NAMALWA (cell line): ENCODE measurements around the gene GPR37L1.
"Not testable (repeated sequence)": the region's sequence is repeated elsewhere in the genome, so short reads cannot be mapped to it uniquely, and the experiment has no call there.

Experiments
- DNase-seq: peaks from one replicate; pipeline ENCODE4 v3.0.0-alpha.2; 2015; ENCODE audit warnings: low spot score

The GPR37L1 gene

DNA sequence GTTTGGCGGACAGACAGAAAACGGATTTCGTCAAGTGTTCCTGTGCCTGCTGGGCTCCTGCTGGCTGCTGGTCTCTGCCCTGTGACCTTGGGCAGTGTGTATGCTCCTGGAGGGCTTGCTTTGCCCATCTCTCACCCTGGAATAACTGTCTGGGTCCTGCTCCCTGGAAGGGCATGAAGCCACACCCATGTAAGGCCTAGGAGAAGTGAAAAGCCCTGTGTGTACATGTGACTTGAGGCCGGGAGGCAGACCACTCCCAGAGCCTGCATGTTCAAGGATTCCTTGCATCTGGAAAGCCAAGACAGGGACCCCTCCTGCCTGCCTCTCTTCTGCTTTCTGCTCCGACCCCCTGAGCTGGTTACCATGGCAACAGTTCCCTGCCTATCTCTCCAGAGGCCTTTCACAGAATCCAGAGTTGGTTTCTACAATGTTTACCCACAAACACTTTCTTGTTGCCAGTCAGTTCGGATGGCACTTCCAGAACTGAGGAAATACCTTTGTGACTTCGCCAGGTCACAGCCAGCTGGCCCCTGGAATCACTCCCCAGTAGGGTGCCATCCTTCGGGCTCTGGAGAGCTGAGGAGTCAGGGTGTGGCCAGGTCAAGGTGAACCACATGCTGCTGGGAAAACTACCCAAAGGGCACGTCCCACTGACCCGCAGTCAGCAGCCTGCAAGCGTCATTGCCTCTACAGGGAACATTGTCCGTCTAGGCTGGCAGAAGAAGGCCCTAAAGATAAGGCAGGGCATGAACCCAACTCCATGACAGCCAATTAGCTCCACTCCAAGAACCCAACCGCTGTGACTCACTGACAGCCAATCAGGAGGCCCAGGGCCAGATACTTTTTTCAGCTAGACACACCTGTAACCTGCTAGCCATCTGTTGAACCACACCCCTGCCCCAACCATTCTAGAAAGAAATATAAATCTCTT, 14.7 kb upstream of the GPR37L1 start:
- no peak for DNase-seq

DNA sequence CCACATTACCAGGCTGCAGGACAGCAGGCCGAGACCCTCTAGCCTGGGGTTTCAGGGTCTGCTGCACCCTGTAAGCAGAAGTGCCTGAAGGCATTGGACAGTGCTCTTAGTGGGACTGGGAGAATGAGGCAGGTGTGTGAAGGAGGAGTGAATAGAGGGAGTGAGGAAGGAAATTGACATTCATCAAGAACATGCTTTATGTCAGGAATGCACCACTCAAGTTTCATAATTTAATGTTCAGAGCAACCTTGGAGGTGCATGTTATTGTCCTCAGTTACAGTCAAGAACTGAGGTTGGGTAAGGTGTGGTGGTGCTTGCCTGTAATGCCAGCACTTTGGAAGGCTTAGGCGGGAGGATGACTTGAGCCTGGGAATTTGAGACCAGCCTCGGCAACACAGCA, 11.7 kb upstream of the GPR37L1 start:
- no peak for DNase-seq

DNA sequence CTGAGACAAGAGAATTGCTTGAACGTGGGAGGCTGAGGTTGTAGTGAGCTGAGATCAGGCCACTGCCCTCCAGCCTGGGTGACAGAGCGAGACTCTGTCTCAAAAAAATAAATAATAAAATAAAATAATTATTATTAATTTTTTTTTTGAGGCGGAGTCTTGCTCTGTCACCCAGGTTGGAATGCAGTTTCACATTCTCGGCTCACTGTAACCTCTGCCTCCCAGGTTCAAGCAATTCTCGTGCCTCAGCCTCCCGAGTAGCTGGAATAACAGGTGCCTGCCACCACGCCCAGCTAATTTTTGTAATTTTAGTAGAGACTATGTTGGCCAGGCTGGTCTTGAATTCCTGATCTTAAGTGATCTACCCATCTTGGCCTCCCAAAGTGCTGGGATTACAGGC, 11.1 kb upstream of the GPR37L1 start:
- not testable (repeated sequence) for DNase-seq

DNA sequence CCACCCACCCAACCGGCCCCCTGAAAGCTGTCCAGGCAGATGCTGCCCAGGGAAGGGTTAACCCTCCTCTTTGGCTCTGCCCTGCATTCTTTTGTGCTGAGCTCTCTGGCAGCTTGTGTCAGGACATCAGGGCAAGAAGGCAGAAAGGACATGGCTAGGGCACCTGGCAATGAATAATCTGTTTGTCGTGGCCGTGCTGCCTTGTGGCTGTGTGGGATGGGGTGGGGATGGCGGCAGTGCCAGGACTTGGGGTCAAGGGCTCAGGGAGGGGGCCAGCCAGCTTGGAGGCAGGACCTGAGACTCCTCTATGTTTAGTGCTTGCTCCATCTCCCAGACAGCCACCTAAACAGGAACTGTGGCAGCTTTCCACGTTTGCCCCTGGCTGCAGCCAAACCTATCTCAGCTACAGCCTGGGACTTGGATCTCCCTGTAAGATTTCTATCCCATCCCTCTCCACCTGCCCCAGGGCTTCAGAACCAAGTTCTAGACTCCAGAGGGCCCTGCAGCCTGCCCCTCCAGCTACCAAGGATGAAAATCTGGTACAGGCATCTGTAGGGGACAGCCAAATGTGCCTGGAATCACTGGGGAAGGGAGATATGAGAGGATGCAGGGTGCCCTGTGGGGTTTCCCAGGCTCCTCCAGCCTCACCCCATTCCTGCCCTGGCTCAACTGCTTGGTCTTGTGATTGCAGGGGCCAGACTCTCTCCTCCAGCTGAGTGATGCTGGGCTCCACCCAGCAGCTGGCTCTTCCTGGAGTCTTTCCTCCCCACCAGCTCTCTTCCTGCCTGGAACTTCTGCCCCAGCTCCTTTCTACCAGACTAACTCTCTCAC, 9.6 kb upstream of the GPR37L1 start:
- no peak for DNase-seq

DNA sequence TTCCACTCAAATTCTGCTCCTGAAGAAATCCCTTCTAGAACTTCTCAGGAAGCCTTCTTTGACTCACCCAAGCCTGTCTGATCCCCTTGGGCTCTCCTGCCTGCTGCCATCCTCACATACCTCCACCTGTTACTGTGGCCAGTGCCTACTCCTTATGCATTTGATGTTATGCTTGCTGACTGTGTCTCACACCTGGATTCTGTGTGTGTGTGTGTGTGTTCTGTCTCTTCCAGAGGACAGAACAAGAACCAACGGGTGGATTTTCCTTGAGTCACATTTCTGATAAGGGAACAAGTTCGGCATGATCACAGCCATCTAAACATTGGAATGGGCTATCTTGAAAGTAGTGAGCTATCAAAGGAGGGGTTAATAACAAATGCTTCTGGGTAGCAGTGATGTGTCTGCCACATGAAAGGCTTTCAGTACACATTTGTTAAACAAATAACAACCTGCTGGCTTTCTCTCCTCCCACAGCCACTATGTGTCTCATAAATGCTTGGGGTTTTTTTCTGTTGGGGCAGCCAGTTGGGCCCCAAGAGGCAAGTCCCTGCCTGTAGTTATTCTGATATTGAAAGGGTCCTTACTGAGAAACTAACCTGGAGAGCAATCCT, 8.9 kb upstream of the GPR37L1 start:
- DNase-seq, result peak; percentile 34

DNA sequence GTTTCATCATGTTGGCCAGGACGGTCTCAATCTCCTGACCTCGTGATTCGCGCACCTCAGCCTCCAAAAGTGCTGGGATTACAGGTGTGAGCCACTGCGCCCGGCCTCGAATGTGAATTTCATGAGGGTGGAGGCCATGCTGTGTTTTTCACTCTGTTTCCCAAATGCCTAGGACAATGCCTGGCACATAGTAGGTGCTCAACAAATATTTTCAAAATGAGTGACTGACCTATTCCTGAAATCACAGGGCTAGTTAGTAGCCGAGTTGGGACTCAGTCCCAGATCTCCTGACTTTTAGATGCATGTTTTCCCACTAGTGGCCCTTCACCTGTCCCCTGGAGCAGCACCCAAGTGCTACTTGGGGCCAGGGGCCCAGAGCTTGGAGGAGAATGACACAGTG, 6.4 kb upstream of the GPR37L1 start:
- no peak for DNase-seq

DNA sequence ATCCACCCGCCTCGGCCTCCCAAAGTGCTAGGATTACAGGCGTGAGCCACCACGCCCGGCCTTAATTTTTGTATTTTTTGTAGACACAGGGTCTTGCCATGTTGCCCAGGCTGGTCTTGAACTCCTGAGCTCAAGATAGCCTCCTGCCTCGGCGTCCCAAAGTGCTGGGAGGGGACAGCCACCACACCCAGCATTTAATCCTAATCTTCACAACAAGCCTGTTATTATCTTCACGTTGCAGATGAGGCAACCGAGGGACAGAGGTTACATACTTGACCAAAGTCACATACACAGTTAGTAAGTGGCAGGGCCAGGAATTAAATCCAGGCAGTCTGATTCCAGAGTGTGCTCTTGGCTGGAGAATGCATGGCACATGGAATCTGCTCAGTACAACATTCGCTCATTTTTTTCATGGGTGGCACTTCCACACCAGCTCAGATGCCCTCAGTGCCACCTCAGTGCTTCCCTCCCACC, 4.8 kb upstream of the GPR37L1 start:
- no peak for DNase-seq

DNA sequence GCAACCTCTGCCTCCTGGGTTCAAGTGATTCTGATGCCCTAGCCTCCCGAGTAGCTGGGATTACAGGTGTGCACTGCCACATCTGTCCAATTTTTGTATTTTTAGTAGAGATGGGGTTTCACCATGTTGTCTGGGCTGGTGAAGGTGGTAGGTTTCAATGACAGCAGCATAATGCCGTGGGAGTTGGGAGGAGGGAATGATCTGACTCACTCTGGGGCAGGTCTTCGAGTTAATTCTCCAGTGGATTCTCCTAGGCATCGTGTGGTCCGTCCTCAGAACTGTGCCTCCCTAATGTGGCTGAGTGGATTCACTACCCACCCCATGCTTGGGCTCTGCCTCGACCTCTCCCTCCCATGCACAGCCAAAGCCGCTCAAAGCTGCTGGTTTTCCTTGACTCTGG, 1.7 kb upstream of the GPR37L1 start:
- no peak for DNase-seq

DNA sequence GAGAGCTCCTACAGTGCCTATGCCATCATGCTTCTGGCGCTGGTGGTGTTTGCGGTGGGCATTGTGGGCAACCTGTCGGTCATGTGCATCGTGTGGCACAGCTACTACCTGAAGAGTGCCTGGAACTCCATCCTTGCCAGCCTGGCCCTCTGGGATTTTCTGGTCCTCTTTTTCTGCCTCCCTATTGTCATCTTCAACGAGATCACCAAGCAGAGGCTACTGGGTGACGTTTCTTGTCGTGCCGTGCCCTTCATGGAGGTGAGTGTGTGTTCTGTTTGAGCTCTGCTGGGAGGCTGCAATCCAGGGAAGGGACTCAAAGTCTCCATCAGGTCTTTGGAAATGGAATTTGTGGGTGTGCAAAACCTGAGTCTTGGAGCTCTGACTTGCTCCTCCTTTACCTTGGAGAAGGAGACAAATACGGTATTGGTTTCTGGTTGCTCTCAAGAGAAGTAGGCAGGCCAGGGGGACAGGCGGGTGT, 658 bp downstream of the GPR37L1 start:
- no peak for DNase-seq

DNA sequence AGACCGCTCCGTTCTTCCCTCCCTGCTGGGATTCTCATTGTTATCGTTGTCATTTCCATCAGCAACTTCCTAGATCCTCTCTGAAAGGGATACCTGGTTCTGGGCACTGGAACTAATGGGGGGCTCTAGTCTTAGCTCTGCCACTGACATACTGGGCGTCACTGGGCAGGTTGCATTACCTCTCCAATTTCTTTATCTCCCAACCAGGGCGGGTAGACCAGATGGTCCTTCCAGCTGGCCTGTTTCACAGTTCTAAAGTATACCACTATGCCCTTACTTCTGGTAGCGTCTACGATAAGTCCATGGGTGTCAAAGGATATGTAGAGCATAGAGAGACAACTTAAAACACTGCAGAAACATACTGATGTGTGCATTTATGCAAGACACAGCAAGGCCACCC, 1.4 kb downstream of the GPR37L1 start:
- DNase-seq, result no peak

DNA sequence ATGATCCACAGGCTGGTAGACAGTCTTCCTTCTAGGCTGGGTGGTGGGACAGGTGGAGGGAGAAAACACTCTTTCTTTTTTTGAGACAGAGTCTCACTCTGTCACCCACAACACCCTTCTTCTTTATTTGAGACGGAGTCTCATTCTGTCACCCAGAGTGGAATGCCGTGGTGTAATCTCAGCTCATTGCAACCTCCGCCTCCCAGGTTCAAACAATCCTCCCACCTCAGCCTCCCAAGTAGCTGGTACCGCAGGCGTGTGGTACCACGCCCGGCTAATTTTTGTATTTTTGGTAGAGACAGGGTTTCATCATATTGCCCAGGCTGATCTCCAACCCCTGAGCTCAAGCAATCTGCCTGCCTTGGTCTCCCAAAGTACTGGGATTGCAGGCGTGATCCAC, 2.9 kb downstream of the GPR37L1 start:
- DNase-seq, result no peak

DNA sequence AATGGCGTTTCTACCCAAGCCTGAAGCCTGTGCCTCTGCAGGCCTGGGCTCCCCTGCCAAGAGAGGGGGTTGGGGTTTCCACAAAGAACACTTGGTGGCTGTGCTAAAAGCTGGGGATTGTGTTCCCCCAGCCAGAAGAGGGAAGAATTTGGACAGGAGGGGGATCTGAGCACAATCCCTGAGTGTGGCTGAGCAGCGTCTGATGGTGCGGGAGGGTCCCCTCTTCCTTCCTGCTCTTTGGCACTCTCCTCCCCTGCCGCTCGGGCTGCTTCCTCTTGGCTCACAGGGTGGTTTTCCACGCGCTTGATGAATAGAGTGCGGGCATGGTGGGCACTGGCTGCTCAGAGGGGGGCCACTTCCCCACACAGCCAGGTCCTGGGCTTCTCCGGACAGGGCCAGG, 3.7 kb downstream of the GPR37L1 start:
- DNase-seq, result no peak

DNA sequence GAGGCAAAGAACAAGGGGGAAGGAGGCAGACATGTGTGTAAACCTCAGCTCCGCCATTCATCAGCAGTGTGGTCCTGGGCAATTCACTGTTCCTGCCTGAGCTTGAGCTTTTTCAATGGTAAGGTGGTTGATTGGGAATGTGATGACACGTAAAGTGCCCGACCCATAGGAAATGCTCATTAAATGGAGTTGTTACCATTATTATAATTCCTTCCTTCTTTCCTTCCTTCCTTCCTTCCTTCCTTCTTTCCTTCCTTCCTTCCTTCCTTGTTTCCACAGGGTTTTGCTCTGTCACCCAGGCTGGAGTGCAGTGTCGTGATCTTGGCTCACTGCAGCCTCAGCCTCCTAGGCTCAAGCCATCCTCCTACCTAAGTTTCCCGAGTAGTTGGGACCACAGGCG, 4.3 kb downstream of the GPR37L1 start:
- DNase-seq, result no peak

DNA sequence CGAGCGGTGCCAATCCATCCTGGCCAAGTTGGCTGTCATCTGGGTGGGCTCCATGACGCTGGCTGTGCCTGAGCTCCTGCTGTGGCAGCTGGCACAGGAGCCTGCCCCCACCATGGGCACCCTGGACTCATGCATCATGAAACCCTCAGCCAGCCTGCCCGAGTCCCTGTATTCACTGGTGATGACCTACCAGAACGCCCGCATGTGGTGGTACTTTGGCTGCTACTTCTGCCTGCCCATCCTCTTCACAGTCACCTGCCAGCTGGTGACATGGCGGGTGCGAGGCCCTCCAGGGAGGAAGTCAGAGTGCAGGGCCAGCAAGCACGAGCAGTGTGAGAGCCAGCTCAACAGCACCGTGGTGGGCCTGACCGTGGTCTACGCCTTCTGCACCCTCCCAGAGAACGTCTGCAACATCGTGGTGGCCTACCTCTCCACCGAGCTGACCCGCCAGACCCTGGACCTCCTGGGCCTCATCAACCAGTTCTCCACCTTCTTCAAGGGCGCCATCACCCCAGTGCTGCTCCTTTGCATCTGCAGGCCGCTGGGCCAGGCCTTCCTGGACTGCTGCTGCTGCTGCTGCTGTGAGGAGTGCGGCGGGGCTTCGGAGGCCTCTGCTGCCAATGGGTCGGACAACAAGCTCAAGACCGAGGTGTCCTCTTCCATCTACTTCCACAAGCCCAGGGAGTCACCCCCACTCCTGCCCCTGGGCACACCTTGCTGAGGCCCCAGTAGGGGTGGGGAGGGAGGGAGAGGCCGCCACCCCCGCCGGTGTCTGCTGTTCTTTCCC, 5.3 kb downstream of the GPR37L1 start:
- no peak for DNase-seq

DNA sequence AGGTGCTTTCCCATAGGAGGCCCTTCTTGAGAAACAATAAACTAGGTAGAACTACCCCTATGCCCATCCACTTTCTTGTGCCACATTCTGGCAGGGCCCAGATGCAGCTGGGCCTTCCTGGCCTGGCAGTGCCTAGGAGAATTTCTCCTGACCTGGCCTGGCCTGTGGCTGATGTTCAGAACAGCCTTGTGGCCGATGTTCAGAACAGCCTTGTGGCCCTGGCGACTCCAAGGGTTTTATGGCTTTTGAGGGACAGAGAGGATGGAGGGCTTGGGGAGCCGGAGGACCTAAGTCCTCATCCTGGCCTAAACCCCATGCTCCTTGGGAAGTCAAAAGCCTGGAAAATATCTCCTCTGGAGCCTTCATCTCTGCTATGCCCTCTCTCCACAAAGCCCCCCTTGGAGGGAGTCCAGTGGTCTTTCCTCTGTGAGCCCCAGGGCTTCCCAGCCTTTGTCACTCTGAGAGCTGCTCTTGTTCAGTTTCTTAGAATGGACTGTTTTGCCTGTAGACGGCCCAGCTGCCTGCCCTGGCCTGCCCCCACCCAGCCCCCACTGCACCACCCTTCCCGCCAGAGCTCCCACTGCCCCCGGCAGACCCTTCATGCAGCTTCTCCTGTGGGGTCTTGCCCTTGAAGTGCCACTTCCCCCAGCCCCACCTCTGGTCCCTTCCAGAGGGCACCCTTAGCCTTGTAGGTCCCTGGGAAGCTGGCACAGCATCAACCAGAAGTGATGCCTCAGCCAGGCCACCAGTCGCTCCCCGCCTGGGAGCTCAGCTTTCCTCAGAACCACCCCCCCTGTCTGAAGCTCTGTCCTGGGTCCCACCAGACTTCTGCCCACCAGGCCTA, 7.0 kb downstream of the GPR37L1 start:
- no peak for DNase-seq

DNA sequence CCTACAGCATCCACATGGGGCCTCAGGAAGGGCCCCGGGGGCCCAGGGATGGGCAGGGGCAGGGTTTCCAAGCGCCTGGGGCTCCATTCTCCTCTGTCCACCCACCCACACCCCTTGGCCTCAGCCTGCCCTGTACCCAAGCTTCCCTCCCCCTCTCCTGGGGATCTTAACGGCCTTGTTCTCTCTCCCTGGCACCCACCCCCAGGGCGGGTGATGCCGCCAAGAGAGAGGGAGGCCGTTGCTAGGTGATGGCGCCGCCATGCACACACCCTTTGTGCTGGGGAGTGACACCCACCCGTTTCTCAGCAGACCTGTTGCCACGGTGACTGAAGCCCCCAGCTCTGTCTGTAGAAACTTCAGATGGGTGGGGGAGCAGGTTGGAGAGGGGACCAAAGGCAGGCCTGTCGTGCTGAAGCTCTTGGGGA, 7.6 kb downstream of the GPR37L1 start:
- DNase-seq, result no peak

DNA sequence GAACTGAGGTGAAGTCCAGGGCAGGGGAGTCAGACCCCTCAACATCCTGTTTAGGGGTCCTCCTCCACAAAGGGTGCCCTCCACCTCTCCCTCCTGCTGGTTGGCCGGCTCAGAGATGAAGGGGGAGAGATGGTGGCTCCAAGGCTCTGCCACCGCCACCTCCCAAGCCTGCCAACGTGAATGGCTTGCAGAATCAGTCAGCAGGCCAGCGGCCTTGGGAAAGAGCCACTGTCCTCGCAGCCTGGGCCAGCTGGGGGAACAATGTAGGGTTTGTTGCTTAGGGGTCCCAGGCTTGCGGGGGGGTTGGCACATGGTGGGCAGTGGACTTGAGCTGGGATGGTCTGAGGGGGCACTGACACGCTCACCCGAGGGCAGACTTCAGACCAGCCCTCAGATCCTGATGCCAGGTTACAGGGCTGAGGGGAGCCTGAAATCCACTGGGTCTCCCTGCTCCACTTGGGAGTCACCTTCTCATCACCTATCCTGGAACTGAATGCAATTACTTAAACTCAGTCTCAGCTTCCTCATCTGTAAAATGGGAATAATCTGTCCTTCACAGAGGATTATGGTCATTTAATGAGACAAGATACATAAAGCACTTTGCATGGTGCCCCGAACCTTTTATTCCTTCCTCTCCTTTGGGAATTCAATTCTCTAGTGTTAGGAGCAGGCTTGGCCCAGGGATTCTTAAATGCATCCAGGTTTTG, 8.3 kb downstream of the GPR37L1 start:
- DNase-seq, result no peak

DNA sequence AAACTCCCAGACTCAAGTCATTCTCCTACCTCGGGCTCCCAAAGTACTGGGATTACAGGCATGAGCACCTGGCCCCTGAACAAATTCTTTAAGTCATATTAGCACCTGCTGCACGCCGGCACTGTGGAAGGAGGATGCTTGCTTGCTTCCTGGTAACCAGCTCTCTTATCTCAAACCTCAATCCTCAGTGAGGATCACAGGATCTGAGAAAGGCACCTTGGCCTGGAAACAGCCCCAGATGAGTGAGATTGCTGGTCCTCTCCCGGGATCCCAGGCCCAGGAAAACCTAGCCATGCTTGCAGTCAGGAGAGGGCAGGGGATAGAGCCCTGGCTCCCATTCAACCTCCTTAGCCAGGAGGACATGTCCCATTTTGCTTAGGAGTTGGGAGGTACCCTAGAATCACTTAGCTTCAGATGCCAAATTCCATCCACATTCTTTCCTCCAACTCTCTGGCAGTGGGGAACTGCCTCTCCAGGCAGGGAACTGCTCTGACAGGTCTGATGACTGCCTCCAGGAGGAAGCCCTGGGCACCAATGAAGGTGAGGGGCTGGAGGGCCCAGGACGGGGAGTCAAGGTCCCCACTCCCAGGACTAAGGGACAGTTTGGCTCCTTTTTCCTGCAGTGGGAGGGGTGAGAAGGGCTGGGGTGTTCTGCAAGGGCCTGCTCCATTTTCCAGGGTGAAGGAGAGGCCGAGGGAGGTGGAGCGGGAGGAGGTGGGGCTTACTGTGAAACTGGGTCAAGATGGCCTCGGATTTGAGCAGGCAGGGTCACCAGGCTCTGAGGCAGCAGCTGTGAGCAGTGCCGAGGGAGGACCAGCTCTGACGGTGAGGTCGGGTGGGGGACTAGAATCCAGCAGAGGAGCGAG, 9.5 kb downstream of the GPR37L1 start:
- no peak for DNase-seq

DNA sequence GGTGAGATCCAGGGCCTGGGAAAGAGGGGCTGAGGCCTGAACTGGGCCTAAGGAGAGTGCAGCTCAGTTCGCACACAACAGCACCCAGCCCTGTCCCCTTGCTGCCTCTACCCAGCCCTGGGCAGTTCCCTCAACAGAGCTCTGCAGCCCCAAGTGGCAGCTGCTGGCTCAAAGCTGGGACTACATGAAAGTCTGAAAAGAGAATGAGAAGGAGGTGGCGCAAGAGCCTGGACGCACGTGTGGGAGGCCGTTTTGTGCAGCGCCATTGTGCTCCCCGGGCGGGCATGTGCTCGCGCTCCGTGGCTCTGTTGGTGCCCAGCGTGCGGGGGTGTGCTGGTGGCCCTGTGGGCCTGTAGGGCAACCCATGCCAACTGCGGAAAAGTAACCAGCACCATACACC, 10.3 kb downstream of the GPR37L1 start:
- DNase-seq, result no peak
